HepG2 (cell line): Measurements from ENCODE around the gene FTL.
"Not testable (repeated sequence)": the region's sequence is repeated elsewhere in the genome, so short reads cannot be mapped to it uniquely, and the experiment has no call there.

Experiments used
- POLR2AphosphoS5 ChIP-seq: IDR thresholded peaks from 2 replicates; pipeline ENCODE4 v1.6.1; 2012; ENCODE audit warnings: low read depth, low read length
- TF ChIP-seq, protein P1 (sequence below): IDR thresholded peaks from 2 replicates; pipeline ENCODE4 v1.6.1; 2016

DNA sequence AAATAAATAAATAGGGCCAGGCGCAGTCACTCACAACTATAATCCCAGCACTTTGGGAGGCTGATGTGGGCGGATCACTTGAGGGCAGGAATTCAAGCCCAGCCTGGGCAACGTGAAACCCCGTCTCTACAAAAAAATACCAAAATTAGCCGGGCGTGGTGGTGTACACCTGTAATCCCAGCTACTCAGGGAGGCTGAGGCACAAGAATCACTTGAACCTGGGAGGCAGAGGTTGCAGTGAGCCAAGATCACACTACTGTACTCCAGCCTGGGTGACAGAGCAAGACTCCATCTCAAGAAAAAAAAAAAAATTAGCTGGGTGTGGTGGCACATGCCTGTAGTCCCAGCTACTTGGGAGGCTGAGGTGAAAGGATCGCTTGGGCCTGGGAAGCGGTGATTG, 39.2 kb upstream of the FTL start:
- not testable (repeated sequence) for TF ChIP-seq POLR2AphosphoS5
- TF ChIP-seq, protein P1, sequence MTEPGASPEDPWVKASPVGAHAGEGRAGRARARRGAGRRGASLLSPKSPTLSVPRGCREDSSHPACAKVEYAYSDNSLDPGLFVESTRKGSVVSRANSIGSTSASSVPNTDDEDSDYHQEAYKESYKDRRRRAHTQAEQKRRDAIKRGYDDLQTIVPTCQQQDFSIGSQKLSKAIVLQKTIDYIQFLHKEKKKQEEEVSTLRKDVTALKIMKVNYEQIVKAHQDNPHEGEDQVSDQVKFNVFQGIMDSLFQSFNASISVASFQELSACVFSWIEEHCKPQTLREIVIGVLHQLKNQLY (CRISPR knock-in tag) = not testable (repeated sequence)
